AG09319 (cell line): ENCODE data around the gene MINDY4.

ENCODE experiments used
- DNase-seq: peaks from one replicate; pipeline ENCODE4 v3.0.0-alpha.2; 2010; ENCODE audit warnings: low read depth; ENCODE audit errors: extremely low read depth
- TF ChIP-seq, protein P1 (sequence below): IDR thresholded peaks from 2 replicates; pipeline ENCODE4 v1.5.1; 2011; ENCODE audit warnings: low read depth, mild to moderate bottlenecking, inconsistent platforms, low read length, moderate library complexity

MINDY4 gene

DNA sequence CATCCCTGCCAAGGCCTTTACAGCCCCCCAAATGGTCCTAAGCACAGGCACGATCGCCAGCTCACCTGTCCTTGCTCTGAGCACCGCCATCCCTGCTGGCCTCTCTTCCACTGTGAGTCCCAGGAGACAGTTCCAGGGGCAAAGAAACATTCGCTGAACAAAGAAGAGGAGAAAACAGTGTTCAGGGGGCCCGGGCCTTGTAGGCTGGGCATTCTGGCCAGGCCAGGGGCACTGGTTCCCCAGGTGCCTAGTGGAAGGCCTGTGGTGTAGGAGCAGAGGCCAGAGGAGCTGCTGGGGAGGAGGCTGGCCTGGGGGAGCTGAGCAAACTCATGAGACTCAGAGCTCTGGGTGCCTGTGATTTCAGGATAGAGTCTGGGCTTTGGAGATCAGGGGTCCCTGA lies 163.0 kb downstream of the MINDY4 start:
- DNase-seq, result no peak

DNA sequence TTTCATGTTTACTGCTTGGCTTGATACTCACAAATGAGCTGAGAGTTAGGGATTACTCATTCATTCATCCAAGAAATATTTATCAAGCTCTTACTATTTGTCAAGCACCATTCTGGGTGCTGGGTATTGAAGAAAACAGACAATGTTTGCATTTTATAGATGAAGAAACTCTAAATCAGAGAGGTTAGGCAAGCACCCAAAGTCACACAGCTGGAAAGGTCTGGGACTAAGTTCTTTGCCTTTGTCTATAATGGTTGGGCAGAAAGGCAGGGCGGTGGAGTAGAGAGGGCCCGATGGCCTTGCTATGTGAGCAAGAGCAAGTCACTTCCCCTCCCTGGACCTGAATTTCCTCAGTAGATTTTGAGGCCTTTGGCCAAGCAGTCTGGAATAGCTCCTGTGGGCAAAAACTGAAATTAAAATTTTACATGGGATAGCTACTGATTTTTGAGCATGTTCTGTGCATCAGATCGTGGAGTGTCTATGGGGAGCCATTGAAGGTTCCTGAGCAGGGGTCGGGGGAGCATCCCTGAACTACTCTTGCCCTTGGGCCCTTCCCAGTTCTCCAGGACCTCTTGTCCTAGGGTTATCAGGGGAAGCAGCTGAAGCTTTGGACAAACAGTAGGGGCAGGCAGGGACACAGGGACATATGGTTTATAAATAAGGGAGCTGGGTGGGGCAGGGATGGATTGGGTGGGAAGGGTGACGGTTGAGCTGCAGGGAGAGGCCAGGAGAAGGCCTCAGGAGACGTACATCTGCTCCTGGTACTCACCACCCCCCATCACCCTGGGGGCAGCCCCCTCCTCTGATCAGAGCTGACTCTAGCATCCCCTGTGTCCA lies 163.7 kb downstream of the MINDY4 start:
- no peak for DNase-seq
- TF ChIP-seq, protein P1, sequence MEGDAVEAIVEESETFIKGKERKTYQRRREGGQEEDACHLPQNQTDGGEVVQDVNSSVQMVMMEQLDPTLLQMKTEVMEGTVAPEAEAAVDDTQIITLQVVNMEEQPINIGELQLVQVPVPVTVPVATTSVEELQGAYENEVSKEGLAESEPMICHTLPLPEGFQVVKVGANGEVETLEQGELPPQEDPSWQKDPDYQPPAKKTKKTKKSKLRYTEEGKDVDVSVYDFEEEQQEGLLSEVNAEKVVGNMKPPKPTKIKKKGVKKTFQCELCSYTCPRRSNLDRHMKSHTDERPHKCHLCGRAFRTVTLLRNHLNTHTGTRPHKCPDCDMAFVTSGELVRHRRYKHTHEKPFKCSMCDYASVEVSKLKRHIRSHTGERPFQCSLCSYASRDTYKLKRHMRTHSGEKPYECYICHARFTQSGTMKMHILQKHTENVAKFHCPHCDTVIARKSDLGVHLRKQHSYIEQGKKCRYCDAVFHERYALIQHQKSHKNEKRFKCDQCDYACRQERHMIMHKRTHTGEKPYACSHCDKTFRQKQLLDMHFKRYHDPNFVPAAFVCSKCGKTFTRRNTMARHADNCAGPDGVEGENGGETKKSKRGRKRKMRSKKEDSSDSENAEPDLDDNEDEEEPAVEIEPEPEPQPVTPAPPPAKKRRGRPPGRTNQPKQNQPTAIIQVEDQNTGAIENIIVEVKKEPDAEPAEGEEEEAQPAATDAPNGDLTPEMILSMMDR, result no peak

More for the DNA sequence above, 163.0 kb downstream of the MINDY4 start:
- TF ChIP-seq, protein P1, result no peak

DNA sequence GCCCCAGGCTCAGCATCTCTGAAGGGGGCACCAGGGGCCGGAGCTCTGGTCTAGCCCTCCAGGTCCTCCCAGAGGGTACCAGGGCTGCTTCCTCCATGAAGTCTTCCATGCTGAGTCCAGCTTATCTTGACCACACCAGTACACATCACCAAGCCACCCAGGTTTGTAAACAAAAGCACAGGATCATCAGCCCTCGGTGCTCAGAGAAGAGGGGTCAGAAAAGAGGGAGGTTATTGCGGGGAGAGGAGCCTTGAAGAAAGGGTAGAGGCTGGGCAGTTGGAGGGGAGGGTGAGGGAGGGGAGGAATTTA lies 164.3 kb downstream of the MINDY4 start:
- TF ChIP-seq, protein P1, result no peak
- DNase-seq, result no peak

DNA sequence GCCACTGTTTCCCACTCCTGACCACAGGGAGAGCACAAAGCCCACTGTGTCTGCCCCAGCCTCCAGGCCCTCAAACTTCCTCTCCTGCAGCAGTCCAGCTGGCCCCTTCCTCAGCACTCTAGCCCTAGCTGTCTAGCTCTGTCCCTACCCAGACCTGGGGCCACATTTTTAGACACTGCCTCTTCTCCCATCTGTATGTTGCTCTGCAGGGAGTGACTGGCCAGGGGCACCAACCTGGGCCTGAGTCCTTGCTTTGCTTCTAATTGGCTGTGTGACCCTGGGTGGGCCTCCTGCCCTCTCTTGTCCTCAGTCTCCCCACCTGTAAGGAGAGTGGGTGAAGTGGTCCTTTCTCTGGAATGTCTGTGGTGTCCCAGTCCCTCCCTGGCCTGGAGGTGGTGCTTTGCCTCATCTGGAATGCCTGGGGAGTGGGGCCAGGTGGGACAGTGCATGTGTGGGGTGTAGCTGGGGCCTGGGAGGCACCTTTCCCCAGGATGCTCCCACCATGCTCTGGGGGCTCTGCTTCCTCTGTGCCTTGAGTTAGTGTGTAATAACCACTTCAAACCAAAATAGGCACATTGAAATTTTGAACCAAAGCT lies 165.5 kb downstream of the MINDY4 start:
- TF ChIP-seq, protein P1, result no peak
- no peak for DNase-seq

DNA sequence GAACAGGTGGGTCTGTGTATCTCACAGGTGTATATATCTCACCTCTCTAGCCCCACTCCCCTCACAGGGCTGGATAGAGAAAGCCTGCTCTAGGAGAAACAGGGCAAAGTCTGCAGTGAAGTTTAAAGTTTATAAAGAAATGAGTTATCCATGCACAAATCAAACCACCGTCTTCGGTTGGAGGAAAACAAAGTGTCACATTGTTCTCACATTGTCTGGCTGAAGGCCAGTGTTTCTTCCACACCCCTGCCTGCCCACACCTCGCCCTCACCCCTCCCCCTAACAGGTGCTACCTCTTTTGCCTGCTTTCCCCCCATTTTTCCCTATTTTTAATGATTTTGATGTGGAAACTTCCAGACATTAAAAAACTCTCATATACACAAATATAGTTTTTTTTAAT lies 166.2 kb downstream of the MINDY4 start:
- DNase-seq, result no peak
- TF ChIP-seq, protein P1, result no peak

DNA sequence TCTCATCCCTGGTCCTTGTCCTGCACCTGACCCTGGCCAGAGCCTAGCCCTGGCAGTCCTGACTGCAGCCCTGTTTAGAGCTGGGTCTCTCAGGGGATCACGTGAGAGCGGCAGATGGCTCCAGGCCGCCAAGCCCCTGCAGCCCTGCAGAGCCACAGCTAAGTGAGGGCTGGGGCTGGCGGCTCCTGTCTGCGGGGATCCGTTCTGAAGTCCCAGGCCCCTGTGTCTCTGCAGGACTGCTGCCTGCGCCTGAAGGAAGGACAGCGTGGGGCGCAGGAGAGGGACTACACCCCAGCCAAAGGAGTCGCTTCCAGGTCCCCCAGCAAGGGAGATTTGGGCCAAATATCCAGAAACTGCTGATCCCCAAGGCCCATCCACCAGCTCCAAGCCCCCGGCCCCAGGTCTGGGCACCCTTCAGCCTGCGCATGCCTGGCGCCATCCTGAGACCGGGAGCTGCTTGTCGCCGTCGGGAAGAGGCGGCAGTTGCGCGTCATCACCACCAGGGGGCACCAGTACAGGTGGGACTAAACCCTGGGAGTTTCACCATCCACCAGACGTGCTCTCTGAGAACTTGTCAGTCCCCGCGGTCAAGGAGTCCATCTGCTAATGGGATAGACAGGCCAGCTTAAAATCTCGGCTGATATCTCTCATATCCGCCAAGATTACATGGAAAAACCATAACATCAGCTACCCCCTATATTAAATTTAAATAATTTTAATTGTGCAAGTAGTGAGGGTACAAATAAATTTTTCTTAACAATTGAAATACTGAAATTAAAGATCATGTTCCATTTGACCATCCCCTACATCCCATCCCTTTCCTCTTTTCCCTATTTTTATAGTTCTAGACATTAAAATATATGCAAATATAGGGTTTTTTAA lies 167.5 kb downstream of the MINDY4 start:
- TF ChIP-seq, protein P1, result peak; percentile 98
- DNase-seq, result no peak
